M059J (cell line): Measurements from ENCODE around the gene OR6S1. TPM values are rescaled to one million over a fixed set of nuclear protein-coding genes. Genes with fewer than 3 reads are reported as not detected.
"Not testable (repeated sequence)": the region's sequence is repeated elsewhere in the genome, so short reads cannot be mapped to it uniquely, and the experiment has no call there.

Experiments
- DNase-seq: peaks from one replicate; pipeline ENCODE4 v3.0.0-alpha.2; 2012; ENCODE audit warnings: low read depth
- total RNA-seq: library from RNA; depleted of rRNA; stranded (reverse); fragments of >200 nt; shearing (Covaris generic); gene quantifications from 2 replicates; pipeline ENCODE4 v1.2.3, GENCODE V29; 2014

Gene OR6S1
- total RNA-seq, 1 experiment from 2014 or later = not detected

DNA sequence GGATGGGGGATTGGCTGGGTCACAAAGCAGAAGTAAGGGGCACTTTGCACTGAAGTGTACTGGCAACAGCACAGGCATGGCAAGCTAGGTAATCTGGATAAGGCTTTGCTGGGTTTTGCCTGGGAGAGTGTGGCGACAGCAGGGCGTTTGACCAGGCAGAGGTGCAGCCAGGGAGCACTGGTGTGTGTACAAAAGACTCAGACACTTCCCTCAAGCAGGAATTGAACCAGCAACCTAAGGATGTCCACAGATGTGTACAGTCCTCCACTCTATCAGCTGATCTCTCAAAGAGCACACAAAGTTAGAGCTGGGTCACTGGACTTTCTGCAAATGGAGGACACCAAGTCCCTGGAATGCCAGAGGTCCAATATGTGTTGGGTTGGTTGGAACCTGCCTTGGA is 27.5 kb upstream of the OR6S1 start:
- DNase-seq = no peak

DNA sequence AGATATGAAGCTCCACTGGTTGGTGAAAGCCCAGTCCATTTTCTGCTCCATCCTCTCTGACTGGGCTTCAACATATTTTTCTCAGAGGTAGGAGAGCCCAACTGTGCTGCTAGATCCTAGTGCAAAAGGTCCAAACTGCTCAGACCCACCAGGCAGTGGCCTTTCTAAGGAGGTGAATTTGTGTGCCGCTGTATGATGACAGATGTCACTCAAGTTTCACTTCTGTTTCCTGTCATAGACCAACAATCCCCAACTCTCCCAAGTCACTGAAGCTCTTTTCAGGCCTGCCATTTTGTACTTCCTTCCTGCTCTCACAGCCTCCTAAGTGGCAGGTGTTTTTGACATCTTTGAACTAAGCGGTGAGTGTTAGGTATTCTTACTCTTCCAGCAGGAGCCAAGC is 26.5 kb upstream of the OR6S1 start:
- DNase-seq = no peak

DNA sequence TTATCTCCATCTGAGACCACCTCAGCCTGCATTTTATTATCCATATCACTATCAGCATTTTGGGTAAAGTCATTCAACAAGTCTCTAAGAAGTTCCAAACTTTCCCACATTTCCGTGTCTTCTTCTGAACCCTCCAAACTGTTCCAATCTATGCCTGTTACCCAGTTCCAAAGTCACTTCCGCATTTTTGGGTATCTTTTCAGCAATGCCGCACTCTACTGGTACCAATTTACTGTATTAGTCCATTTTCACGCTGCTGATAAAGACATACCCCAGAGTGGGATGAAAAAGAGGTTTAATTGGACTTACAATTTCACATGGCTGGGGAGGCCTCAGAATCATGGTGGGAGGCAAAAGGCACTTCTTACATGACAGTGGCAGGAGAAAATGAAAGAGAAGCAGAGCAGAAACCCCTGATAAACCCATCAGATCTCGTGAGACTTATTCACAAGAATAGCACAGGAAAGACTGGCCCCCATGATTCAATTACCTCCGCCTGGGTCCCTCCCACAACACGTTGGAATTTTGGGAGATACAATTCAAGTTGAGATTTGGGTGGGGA is 25.0 kb upstream of the OR6S1 start:
- peak; percentile 13 for DNase-seq

DNA sequence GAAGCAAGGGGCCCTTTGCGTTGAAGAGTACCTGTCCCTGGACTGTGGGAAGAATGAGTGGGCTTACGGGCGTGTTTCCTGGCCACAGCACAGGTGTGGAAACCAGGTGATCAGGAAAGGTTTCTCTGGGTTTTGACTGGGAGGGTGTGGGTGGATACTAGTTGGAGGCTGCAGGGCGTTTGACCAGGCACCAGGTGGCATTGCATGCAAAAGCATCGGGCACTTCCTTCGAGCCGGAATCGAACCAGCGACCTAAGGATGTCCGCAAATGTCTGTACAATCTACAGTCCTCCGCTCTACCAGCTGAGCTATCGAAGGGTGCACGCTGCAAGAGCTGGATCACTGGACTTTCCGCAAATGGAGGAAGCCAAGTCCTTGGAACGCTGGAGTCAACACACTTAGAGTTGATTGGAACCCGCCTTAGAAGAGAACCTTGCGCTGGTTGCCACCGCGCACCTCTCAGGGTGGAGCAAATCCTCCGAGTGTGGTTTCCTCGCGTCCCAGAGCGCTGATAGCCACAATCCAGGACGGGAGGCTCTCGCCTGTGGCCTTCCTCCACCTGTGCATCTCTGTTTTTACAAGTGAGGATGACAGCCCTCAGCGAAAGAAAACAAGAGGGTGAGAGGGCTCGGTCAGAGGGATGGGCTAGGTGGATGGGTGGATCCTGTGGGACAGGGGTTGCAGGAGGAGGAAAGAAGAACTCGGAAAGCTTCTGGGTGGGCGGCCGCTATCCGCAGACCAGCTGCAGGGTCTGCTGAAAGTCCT is 21.7 kb upstream of the OR6S1 start:
- DNase-seq = peak; percentile 81

DNA sequence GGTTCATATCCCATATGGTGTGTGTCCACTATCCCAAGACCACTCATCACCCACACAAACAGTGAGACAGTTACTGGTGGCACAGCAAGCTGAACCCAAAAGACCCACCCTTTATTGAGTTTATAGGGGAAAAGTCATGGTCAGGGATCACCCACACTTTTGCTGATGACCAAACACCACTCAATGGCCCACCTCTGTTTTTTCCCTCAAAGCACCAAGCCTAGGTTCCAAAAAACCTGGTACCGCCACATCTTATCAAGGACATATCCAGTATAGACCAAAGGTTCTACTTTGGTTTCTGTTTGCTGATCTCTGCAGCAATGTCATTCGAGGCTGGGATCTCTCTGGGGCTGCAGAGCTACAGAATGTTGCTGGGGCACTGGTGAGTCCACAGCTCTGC is 19.7 kb upstream of the OR6S1 start:
- DNase-seq = no peak

DNA sequence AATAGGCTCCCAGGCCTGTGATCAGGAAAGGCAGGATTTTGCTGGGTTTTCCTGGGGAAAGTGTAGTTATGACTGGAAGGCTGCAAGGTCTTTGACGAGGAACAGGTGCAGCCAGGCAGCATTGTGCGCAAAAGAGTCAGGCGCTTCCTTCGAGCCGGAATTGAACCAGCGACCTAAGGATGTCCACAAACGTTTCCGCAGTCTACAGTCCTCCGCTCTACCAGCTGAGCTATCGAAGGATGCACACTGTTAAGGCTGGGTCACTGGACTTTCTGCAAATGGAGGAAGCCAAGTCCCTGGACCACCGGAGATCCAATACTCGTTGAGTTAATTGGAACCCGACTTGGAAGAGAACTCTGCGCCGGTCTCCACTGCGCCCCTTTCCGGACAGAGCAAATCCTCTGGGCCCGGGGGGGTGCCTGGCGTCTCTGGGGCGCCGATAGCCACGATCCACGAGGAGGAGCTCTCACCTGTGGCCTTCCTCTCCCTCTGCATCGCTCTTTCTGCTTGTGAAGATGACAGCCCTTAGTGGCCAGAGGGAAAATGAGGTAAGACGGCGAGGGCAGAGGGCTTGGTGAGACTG is 18.4 kb upstream of the OR6S1 start:
- DNase-seq = no peak

DNA sequence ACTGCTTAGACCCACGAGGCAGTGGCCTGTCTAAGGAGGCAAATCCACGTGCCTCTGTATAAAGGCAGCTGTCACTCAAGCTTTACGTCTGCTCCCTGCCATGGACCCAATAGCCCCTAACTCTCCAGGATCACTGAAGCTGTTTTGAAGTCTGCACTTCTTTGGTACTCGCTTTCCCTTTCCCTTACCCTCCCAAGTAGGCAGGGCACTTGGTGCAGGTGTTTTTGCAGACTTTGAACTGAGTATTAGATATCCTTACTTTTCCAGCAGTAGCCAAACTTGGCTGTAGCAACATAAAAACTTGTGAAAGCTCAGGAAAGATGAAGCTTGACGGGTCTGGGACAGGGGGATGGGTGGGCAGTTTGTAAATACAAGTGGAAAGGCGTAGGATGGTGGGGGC is 17.8 kb upstream of the OR6S1 start:
- no peak for DNase-seq

DNA sequence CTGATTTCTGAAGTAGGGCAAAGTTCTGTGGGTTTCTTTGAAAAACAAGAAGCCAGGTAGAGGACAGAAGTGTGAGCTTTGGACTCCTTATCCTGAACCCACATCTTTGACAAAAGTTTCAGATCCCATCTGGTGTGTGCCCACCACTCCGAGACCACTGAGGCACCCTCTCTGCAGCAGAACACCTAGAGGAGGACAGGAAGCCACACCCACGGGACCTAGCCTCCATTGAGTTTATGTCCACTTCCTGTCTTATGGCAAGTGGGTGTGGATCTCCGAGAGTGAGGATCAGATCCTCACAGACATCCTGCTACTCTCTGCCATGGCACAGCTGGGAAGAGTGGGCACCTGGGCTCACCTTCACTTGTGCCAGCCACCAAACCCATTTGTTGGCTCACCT is 16.8 kb upstream of the OR6S1 start:
- no peak for DNase-seq

DNA sequence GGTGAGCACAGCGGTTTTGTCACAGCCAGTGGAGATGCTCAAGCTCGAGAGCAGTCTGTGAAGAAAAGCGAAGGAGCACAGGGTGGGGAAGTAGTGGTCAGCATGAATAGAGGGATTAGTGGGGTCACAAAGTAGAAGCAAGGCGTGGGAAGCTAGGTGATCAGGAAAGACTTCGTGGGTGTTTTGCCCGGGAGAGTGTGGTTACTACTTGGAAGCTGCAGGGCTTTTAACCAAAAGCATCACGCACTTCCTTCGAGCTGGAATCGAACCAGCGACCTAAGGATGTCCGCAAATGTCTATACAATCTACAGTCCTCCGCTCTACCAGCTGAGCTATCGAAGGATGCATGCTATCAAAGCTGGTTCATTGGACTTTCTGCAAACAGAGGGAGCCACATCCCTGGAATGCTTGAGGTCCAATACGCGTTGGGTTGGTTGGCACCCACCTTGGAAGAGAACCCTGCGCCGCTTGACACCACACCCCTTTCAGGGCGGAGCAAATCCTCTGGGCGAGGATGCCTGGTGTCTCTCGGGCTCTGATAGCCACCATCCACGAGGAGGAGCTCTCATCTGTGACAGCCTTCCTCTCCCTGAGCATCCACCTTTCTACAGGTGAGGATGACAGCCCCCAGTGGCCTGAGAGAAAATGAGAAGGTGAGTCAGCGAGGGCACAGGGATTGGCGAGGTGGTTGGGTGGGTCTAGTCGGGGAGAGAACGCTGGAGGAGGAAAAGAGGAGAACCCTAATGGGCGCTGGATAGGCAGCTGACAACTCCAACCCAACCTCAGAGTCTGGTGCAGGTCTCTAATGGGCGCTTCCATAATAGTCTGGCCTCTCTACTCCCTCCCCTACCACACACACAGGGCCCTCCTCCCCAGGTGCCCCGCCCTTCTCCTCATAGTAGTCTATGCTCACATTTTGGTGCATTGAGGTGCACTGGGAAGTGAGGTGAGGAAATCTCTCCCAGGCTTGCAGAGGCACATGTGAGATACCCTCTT is 16.0 kb upstream of the OR6S1 start:
- peak; percentile 19 for DNase-seq

DNA sequence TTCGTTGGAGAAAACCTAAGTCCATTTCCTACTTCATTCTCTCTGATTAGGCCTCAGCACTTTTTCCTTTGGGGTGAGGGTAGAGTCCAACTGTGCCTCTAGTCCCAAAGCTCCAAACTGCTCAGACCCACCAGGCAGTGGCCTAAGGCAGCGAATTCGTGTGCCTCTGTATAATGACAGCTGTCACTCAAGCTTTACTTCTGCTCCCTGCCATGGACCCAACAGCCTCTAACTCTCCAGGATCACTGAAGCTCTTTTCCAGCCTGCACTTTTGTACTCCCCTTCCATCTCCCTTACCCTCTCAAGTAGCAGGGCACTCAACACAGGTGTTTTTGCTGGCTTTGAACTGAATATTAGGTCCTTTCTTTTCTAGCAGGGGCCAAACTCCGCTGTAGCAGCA is 14.8 kb upstream of the OR6S1 start:
- no peak for DNase-seq

DNA sequence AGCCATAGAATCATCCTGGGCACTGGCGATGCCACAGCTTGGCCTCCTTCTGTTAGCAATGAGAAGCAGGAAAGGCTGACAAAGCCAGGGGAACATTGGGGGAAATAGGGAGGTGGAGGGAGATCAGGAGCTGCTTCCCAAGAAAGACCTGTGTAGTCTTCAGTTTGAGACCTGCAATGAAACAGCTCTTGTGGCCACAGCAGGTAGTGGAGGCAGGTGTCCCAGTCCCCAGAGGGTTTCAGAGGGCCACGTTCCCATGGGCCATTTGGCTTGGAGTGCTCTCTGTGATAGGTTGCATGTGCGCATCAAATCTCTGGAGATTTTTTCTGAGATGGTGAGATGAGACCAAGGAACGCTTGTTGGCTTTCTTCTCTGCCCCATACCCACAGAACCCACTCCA is 14.4 kb upstream of the OR6S1 start:
- DNase-seq = no peak

DNA sequence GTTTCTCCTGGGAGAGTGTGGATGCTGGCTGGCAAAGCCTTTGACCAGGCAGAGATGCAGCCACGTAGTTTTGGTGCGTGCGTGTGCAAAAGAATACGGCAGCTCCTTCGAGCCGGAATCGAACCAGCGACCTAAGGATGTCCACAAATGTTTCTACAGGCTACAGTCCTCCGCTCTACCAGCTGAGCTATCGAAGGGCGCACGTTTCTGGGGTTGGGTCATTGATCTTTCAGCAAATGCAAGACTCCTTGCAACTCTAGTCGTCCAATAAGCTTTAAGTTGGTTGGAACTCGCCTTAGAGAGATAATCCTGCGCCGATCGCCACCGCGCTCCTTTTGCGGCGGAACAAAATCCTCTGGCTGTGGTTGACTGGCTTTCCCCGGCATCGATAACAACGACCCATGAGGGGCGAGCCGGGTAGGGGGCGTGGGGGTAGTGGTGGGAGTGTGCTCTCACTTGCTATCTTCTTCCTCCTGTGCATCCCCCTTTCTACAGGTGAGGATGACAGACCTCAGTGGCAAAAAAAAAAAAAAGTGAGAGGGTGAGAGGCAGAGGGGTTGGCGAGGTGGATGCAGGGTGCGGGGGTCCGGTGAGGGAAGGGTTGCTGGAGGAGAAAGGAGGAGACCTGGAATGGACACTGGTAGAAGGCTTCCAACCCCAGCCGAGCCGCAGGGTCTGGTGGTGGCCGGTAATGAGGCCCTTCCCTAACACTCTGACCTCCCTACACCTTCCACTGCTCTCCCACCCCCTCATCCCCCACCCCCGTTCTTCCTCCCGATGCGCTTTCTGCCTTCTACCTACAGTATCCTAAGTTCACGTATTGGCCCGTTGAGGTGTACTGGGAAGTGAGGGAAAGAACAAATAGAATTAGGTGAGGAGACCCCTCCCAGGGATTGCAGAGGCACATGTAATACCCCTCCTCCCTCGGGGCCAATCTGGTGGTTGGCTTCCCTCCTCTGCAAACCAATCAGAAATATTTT is 11.8 kb upstream of the OR6S1 start:
- peak; percentile 56 for DNase-seq

DNA sequence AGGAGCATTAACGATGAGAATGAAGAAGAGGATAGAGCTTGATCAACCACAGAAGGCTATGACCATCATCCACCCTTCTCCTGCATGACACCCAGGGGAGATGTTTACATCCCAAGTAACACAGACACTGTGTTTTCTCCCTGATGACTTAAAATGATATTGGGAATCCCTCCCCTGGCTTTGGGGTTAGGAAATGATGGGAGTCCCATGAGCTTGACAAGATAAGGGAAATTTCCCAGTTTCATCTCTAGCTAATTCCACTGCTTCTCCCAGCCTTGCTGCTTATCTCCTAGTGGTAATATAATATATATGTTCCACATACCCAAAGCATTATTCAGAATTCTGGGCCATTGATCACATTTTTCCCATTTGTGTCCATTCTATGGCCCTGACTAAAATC is 4.0 kb upstream of the OR6S1 start:
- DNase-seq = no peak

DNA sequence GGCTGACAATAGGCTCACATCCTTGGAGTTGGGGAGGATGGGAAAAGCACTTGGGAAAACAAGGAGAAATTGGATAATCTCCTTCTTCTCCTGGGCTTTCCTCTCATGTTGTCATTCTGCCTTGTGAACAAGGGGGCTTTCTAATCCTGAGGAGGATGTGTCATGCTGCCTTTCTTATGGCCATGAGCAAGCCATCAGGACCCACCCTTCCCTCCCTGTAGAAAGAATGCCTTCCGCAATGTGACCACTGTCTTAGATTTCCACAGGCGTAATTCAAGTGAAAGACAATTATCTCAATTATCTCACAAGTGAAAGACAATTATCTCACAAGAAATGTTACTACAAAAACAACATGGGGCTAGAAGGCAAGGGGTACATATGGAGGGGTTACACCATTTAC is 3.0 kb upstream of the OR6S1 start:
- DNase-seq = no peak

DNA sequence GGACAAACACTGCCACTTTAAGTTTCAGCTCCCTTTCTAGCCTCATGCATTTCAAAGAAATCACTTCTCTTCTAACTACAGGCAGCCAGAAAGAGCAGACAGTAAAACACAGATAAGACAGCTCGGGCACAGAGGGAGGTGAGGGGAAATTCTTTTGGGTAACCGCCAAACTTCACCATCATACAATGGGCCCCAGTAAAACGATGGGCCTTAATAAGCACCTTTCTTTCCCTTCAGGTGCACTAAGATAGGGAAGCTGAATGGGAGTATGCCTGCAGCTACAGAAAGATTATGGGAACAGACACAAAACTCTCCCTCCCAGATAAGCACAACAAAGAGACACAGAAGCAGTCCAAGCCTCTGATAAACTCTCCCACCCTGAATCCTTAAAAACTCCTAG is 1.3 kb upstream of the OR6S1 start:
- not testable (repeated sequence) for DNase-seq

DNA sequence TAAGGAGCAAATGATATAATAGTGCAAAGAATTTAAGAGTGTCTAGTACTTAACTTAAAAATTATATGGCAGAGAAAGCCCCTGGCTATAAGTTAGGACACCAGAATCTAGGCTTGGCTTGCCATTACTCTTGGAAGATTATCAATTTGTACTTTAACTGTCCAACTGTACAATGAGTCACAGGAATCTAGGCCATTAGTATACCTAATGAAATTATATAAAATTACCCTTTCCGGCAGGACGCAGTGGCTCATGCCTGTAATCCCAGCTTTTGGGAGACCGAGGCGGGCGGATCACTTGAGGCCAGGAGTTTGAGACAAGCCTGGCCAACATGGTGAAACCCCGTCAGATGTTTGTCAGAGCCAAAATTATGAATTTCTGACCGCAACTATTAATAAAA is 691 bp upstream of the OR6S1 start:
- DNase-seq = no peak

DNA sequence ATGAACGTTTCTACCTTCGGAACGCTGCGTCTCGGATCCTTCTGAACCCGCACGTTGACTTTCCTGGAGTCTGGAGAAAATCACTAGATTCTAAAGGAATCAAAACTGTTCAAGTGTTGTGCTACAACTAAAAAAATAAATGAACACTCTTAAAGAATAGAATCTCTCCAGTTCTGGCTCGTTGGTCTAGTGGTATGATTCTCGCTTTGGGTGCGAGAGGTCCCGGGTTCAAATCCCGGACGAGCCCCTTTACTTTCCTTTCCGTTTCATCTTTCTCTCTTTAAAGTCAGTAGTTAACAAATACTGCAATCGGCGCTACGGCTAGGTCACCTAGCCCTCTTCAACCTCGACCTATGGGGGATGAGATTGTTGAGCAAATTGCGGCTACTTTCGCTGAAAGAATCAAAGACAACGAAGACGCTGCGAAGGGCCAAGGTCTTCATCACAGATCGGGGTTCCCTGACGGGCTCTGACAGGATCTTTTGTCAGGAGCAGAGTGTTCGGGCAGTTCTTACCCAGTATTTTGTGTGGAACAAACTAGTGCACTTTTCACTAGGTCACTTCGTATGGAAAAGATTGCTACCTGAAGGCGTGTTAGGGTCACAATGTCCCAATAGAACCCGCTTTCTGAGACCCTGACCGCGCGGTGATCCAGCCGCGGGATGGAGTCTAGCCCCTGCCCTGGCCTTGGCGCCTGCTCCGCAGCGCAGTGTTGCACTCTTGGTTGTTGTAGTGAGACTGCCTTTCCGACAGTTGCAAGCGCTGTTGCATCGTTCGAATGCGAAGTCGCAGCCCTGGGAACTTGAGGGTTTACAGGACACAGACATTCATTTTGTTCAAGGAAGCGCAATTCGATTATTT is 8.4 kb downstream of the OR6S1 start:
- DNase-seq = peak; percentile 88

DNA sequence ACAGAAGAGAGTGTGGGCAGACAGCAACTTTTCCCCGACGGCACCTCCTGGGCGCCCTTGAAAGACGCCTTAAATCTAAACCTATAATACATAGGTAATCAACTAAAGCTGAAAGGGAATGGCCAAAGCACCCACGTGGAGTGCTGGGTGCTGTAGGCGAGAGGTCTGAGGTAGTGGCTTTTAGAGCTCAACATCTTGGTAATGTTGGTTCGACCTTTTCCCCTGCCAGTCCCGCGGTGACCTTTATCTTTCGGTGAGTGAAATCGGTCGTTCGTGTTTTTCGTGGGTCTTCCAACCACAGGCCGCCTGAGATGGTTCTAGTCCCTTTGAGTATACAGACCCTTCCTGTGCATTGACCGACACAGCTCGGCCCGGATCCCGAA is 9.1 kb downstream of the OR6S1 start:
- no peak for DNase-seq

DNA sequence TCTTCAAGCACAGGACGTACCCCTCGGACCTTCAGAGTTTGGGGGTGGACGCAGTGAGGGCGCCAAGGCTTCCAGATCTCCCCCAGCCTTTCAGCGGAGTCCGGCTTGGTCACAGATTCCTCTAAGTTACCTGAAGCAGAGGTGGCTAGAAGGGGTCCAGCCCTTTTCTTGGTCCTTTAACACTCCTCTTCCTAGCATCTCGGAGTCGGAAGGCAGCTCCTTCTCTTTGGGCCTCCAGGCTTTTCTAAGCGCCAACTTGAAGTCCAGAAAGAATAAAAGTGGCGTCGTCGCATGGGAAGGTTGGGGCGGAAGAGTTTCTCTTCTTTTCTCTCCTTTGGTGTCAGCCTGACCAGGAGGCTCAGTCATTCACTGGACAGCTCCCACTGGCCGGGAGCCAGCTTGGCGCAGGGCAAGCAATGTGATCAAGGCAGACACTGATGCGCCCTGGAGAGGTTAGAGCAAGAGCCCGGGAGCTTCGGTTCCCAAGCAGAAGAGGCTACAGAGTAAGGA is 9.6 kb downstream of the OR6S1 start:
- DNase-seq = peak; percentile 77
